Measurements from ENCODE around the gene DACT3.

Gene DACT3

DNA sequence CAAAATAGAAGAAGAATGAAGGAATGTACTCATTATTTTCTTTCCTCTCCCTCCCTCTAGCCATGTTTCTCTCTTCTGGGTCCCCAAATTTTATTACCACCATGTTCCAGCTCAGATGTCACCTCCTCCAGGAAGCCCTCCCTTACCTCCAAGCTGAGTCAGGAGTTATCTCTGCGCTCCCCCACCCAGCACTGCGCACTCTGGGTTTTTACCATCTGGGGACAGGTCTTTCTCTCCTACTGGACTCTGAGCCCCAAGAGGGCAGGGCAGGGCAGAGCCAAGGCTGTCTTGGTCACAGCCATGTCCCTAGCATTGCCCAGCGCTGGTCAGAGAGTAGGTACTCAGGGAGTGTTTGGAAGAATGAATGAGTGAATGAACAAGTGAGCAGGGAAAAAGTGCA, 27.9 kb downstream of the DACT3 start:
- no peak for DNase-seq

GRCh38 chr19:46631481-46631880, 29.5 kb downstream of the DACT3 start:
- DNase-seq, result no peak

- no peak for DNase-seq
Observed at GRCh38 chr19:46630586-46631205, 30.3 kb downstream of the DACT3 start.

GRCh38 chr19:46629546-46630025, 31.4 kb downstream of the DACT3 start:
- DNase-seq, result peak; percentile 78

DNA sequence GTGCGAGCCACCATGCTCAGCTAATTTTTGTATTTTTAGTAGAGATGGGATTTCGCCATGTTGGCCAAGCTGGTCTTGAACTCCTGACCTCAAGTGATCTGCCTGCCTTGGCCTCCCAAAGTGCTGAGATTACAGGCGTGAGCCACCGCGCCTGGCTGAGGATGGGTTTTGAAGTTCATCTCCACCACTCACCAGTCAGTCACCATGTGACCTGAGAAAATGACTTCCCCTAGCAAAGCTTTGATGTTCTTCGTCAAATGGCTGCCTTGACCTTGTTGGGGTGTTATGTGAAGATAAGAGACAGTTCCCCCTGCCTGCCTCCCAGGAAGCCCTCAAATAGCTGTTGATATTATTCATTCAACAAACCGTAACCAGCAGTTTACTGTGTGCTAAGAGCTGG, 32.0 kb downstream of the DACT3 start:
- DNase-seq, result peak; percentile 36

DNA sequence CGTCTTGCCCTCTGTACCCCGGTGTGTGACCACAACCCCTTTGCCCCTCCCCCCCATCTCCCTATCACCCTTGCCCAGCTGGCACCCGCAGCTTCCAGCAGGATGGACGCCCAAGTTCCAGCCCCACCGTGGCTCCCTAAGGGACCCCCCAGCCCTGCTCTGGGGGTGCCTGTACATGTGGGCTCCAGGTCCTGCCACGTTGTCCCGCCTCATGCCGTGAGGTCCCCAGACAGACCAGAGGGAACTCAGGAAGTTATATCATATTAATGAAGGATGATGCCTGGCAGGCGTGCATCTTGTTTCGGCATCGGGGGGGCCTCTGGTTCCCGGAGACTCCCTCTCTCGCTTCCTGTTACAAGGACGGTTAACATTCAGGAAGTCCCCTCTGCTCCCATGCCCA, 34.5 kb downstream of the DACT3 start:
- DNase-seq, result no peak

DNA sequence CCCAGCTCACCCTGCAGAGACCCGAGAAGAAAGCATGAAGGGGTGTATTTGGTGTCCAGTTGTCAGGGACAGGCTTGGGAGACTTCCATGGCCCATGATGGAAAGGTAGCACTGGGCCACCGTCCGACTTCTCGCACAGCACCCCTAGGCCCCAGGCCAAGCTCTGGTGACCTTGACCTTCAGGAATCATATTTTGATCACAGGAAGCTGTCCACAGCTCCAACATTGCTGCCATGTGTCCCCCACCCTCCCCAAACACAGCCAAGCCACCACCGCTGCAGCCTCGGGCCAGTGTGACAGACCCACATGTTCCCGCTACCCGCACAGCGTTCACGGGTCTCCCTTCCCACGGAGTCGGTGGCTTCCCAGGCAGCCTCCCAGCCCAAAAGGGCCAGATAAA, 35.3 kb downstream of the DACT3 start:
- DNase-seq, result no peak

DNA sequence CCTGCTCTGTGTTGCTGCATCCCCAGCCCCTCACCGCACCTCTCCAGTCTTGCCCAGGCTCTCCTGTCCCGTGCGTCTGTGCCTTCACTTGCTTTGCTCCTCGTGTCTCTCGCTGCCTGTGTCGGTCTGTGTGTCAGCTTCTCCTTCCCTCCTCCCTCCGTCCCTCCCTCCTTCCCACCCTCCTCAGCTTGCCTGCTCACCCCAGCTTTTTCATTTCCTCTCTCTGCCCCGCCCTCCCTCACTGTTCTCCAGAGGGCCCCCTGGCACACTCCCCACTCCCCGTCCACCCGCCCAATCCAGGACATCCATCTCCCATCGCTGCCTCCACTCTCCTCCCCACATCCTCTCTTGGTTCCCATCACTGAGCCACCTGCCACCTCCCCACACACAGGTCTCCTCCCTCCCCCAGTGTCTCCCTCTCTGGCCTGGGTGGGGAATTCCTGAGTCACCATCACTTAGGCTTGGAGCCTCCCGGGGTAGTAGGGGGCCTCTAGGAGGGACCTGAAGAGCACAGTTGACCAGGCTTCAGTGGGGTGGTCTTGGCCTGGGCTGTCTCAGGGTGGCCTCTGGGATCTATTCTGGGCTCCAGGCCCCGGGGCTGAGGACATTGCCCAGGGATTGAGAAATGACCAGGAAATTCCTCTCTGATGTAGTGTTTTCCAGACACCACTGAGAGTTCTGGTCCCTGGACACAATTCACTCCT, 35.9 kb downstream of the DACT3 start, which contains the start of gene PTGIR:
Gene PTGIR, minus strand, starts transcription at position 132 of the 704 bp plus-strand sequence. CDS start 864 bp downstream, outside the sequence.
- DNase-seq, result peak; percentile 80

GRCh38 chr19:46623915-46624502, 37.0 kb downstream of the DACT3 start:
- DNase-seq, result no peak

DNA sequence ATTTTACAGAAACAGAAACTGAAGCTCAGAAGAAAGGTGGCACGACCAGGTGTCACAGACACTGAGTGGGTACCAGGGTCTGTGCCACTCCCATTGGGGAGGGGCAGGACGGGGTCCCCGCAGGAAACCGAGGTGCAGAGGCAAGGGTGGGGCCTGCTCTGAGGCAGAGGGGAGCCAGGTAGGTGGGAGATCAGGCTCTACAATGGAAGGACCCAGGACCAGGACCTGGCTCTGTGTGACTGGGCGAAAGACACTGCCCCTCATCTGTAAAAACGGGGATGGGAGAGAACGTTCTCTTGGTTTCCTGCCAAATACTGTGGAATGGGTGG, 38.9 kb downstream of the DACT3 start:
- no peak for DNase-seq

DNA sequence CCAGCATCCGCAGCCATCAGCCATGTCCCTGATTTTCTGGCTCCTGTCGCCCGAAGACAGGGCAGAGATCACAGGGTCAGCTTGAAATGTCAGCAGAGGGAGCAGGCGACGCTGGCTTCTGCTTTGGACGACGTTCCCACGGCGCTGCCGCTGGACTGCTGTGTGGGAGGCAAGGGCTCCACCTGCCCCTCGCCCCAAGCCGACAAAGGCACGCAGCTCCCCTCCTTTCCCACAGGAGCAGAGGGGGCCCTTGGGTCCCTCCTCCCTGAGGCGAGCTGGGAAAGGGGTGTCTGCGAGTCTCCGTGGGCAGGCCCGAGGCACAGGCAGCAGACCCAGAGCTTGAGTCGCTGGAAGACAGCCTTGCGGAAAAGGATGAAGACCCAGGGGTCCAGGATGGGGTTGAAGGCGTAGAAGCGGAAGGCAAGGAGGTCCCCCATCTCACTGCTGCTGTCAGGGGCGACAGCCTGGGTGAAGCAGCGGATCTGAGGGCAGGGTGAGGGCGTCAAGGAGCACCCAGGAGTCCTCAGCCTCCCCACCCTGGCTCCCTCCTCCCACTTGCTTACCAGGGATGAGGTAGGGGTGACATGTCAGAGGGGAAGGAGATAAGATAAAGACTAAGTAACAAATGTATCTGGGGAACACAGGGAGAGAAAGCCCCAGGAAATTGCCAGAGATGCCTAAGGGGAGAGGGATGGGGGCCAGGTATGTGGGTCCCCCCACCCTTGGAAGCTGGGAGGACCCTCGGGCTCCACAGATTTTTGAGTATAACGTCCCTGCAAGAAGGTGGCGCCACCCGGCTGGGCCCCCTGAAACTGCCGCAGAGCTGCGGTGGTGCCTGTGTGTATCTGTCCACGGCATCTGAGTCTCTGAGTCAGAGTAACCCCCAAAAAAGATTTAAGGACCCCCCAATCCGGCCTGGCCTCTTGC, 39.5 kb downstream of the DACT3 start:
- DNase-seq, result no peak

GRCh38 chr19:46620716-46621115, 40.3 kb downstream of the DACT3 start:
- no peak for DNase-seq

DNA sequence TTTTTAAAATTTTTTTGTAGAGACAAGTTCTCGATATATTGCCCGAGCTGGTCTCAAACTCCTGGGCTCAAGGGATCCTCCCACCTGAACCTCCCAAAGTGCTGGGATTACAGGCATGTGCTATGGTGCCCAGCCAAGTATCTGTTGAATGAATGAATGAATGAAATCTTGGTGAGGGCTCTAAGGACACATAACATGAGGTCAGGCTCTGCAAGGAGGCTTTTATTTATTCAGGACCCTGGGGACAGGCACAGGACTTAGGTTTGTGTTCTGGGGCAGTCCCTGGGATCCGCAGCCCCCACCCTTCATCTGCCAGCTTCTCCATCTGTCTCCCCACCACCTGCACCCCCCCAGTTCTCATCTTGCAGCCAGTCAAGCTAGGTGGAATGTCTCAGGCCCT, 40.7 kb downstream of the DACT3 start:
- DNase-seq, result no peak

GRCh38 chr19:46618670-46619231, 42.2 kb downstream of the DACT3 start:
- DNase-seq, result peak; percentile 33

DNA sequence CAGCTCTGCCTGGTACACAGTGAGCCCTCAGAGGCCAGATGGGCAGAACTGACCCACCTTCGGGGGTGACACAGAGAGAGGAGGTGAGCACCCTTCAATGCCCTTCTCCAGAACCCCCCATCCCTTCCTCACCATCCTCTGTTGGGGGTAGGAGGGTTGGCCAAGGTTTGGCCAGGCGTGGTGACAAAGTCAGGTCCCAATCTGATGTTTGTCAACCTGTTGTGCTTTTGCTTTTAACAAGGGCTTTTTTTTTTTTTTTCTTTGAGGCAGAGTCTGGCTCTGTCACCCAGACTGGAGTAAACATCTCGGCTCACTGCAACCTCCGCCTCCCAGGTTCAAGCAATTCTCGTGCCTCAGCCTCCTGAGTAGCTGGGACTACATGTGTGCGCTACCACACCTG, 43.4 kb downstream of the DACT3 start:
- no peak for DNase-seq

GRCh38 chr19:46616631-46617322, 44.2 kb downstream of the DACT3 start:
- peak; percentile 80 for DNase-seq

DNA sequence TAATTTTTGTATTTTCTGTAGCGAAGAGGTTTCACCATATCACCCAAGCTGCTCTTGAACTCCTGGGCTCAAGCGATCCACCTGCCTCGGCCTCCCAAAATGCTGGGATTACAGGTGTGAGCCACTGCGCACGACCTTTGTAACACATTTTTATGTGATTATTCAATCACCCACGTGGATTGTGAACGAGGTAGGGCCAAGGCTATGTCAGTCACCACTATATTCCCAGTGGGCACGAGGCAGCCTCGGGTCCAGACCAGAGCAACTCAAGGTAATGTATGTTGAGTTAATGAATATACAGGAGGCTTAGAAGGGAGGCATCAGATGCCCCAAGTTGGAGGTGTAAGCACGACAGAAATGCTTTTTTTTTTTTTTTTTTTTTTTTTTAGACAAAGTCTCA, 45.0 kb downstream of the DACT3 start:
- no peak for DNase-seq

DNA sequence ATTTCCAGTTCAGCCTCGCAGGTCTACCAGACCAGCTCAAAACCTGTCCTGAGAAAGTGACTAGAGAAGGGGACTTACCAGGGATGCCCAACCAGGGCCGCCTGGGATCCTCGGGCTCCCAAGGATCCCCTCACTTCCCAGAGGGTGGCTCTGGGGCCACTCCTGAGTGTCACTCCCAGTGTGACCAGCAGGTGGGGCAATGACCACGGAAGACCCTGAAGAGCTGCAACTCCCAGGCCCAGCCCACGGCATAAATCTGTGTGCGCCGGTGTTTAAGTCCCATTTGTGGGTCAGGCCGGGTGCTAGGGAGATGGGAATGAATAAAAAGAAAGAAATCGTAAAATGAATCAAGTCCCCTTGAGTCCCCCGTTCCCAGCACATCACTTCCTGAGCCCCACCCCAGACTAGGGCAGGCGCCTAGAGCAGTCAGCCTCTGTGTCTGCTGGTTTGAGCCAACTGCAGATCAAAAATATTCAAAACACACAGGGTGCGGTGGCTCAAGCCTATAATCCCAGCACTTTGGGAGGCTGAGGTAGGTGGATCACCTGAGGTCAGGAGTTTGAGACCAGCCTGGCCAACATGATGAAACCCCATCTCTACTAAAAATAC, 46.8 kb downstream of the DACT3 start:
- DNase-seq, result peak; percentile 71

DNA sequence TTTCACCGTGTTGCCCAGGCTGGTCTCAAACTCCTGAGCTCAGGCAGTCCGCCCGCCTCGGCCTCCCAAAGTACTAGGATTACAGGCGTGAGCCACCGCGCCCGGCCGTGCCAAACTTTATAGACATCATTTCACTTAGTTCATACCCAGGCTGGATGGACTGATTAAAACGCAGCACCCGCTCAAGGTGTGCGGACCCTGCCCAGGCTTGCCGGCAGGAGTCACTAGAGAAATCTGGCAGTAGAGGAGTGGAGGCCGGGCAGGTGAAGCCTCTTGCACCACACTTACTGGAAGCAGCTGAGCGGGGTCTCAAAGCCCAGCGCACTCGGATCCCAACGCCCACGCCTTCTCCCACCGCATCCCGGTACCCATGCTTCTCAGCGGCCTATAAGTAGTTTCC, 47.5 kb downstream of the DACT3 start:
- no peak for DNase-seq

DNA sequence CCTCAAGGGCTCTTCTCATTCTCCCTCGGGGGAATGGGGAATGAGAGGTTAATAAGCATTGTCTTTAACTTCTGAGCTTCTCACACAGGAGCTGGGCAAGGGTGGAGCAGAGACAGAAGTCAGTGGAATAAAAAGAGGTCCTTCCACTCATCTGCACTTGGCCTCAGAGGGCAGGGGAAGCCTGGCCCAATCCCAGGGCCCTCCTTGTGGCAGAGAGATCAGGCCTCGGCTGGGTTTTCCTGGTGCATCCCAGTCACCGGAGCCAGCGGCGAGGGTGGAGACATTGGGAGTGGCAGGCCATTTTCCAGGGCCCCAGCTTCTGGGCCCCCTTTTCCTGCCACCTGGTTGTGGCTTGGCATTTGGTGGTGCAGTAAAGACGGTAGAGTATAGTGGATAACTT, 49.2 kb downstream of the DACT3 start:
- no peak for DNase-seq

DNA sequence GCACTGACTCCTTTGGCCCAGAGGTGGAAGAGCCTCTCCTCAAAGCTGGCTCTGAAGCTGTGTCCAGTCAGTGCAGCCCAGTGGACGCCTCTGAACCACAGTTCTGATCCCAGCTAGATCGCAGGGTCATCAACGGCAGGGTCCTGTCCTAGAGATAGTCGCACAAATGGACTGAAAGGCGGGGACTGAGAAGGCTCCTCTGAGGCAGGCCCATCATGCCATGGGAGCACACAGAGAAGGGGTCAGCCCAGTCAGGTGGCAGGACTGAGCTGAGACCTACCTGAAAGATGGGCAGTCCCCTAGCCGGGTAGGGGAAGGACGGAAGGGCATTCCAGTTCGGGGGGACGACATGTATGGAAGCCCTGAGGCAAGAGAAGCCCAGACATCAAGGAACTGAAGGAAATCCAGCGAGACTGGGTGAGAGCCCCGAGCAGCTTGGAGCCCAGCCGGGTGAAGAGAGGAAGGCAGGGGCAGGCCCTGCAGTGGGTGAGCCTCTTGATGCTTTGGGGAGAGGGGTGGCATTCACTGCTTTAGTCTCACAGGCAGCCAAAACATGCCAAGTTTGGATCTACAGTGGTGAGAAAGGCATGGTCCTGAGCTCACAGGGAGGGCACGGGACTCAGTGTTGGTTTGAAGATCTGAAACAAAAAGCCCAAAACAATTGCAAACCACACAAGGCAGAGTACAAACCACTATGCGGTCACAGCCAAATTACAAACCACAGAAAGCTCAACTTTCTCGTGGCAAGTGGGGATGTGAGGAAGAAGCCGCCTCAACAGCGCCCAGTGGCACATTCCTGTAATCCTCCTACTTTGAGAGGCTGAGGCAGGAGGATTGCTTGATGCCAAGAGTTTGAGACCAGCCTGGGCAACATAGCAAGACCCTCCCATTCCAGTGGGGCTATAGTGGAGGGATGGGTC, 49.9 kb downstream of the DACT3 start:
- peak; percentile 91 for DNase-seq
